PC-3 (cell line): Measurements from ENCODE around the gene PRSS3.

ENCODE experiments used
- CTCF ChIP-seq: fragments of 300-600 bp; sonication (generic); conservative IDR thresholded peaks from 2 replicates; pipeline ENCODE4 v1.5.1; 2017; ENCODE audit warnings: antibody characterized with exemption, low read depth, mild to moderate bottlenecking, low read length
- EZH2 ChIP-seq: fragments of 300-600 bp; sonication (generic); IDR thresholded peaks from one replicate; pipeline ENCODE4 v1.6.1; 2017; ENCODE audit warnings: antibody characterized with exemption, mild to moderate bottlenecking, low read length; ENCODE audit not compliant: unreplicated experiment
- EZH2phosphoT487 ChIP-seq: fragments of 300-600 bp; sonication (generic); IDR thresholded peaks from 2 replicates; pipeline ENCODE4 v1.6.1; 2018; ENCODE audit warnings: mild to moderate bottlenecking, antibody characterized with exemption, low read length, borderline replicate concordance

GRCh38 chr9:33818167-33818846 lies 22.9 kb downstream of the PRSS3 start:
- TF ChIP-seq CTCF, result no peak
- no peak for TF ChIP-seq EZH2
- TF ChIP-seq EZH2phosphoT487, result no peak
